ENCODE results near the gene RAB8B.

RAB8B gene

GRCh38 chr15:63157891-63158431 lies 31.4 kb upstream of the RAB8B start:
- Histone ChIP-seq H3K36me3 (ENCODE audit: control insufficient read depth in 2 of 2, insufficient read depth in 1 of 2, low read length in 2 of 2) (peaks cover 7 to 19% of the 10 kb centered on the region in 2 experiments), H3K27ac (ENCODE audit: extremely low read depth, low read depth, low read length) (peak overlapping the region; percentile 99), H3K4me3 (ENCODE audit: low read depth, low read length) (peak overlapping the region; percentile 79), H3K9me3 (ENCODE audit: control insufficient read depth, insufficient read depth, low read depth, low read length) (no peaks in the 10 kb centered on the region), H3K4me1 (ENCODE audit: control insufficient read depth, insufficient read depth, low read length) (no peaks in the 10 kb centered on the region)
- ChIA-PET CTCF (no interaction called here), POLR2A (interaction anchor here (0.5 to 1.5 kb wide), 10 partner anchors 8 to 1593 kb away, joined by 3 to 9 read pairs (median 4); partner anchors contain the start of genes APH1B and LACTB)
- TF ChIP-seq HOXA7 (CRISPR knock-in tag; IDR thresholded peaks at IDR 0.05; ENCODE audit: borderline replicate concordance) (no peak), ZNF600 (tag by site-specific recombination; IDR thresholded peaks at IDR 0.05) (no peak), ZNF121 (tag by site-specific recombination; IDR thresholded peaks at IDR 0.05) (0 out of 2 replicates have a peak, but pooled peaks have one; percentile 29), ZNF335 (tag by site-specific recombination; conservative IDR thresholded peaks at IDR 0.05) (peak; percentile 75), ZBTB17 (tag by site-specific recombination; IDR thresholded peaks at IDR 0.05) (peak; percentile 67)
- TF ChIP-seq, protein P1, sequence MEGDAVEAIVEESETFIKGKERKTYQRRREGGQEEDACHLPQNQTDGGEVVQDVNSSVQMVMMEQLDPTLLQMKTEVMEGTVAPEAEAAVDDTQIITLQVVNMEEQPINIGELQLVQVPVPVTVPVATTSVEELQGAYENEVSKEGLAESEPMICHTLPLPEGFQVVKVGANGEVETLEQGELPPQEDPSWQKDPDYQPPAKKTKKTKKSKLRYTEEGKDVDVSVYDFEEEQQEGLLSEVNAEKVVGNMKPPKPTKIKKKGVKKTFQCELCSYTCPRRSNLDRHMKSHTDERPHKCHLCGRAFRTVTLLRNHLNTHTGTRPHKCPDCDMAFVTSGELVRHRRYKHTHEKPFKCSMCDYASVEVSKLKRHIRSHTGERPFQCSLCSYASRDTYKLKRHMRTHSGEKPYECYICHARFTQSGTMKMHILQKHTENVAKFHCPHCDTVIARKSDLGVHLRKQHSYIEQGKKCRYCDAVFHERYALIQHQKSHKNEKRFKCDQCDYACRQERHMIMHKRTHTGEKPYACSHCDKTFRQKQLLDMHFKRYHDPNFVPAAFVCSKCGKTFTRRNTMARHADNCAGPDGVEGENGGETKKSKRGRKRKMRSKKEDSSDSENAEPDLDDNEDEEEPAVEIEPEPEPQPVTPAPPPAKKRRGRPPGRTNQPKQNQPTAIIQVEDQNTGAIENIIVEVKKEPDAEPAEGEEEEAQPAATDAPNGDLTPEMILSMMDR (tag by site-specific recombination; IDR thresholded peaks at IDR 0.05) = 0 out of 2 replicates have a peak, but pooled peaks have one; percentile 20
- TF ChIP-seq, protein P2, sequence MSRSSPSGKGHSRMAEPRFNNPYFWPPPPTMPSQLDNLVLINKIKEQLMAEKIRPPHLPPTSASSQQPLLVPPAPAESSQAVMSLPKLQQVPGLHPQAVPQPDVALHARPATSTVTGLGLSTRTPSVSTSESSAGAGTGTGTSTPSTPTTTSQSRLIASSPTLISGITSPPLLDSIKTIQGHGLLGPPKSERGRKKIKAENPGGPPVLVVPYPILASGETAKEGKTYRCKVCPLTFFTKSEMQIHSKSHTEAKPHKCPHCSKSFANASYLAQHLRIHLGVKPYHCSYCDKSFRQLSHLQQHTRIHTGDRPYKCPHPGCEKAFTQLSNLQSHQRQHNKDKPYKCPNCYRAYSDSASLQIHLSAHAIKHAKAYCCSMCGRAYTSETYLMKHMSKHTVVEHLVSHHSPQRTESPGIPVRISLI (tag by site-specific recombination; IDR thresholded peaks at IDR 0.05) = 0 out of 2 replicates have a peak, but pooled peaks have one; percentile 28

GRCh38 chr15:63160638-63161037 lies 28.8 kb upstream of the RAB8B start:
- POLR2A ChIA-PET = no interaction called here
- no peaks in the 10 kb centered on the region for H3K4me1 ChIP-seq (ENCODE audit: control insufficient read depth, insufficient read depth, low read length)
- CTCF ChIA-PET = no interaction called here
- no peak for TF ChIP-seq SCRT1 (tag by site-specific recombination; IDR thresholded peaks at IDR 0.05; ENCODE audit: borderline replicate concordance)
- TF ChIP-seq ZNF121 (tag by site-specific recombination; IDR thresholded peaks at IDR 0.05) = peak; percentile 60
- no peaks in the 10 kb centered on the region for H3K36me3 ChIP-seq (ENCODE audit: control insufficient read depth in 2 of 2, insufficient read depth in 1 of 2, low read length in 2 of 2)
- no peaks in the 10 kb centered on the region for H3K9me3 ChIP-seq (ENCODE audit: control insufficient read depth, insufficient read depth, low read depth, low read length)
- H3K27ac ChIP-seq (ENCODE audit: extremely low read depth, low read depth, low read length) = no peak overlapping the region
- no peak overlapping the region for H3K4me3 ChIP-seq (ENCODE audit: low read depth, low read length)

GRCh38 chr15:63163217-63163616 lies 26.2 kb upstream of the RAB8B start:
- Histone ChIP-seq H3K4me3 (ENCODE audit: low read depth, low read length) (no peak overlapping the region), H3K27ac (ENCODE audit: extremely low read depth, low read depth, low read length) (no peak overlapping the region), H3K36me3 (ENCODE audit: control insufficient read depth in 2 of 2, insufficient read depth in 1 of 2, low read length in 2 of 2) (no peaks in the 10 kb centered on the region), H3K4me1 (ENCODE audit: control insufficient read depth, insufficient read depth, low read length) (no peaks in the 10 kb centered on the region), H3K9me3 (ENCODE audit: control insufficient read depth, insufficient read depth, low read depth, low read length) (no peaks in the 10 kb centered on the region)
- ChIA-PET CTCF (no interaction called here), POLR2A (no interaction called here)
- no peak for TF ChIP-seq ZFP37 (tag by site-specific recombination; IDR thresholded peaks at IDR 0.05)
- TF ChIP-seq, protein P3, sequence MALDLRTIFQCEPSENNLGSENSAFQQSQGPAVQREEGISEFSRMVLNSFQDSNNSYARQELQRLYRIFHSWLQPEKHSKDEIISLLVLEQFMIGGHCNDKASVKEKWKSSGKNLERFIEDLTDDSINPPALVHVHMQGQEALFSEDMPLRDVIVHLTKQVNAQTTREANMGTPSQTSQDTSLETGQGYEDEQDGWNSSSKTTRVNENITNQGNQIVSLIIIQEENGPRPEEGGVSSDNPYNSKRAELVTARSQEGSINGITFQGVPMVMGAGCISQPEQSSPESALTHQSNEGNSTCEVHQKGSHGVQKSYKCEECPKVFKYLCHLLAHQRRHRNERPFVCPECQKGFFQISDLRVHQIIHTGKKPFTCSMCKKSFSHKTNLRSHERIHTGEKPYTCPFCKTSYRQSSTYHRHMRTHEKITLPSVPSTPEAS (tag by site-specific recombination; IDR thresholded peaks at IDR 0.05) = no peak
- TF ChIP-seq ZSCAN30 (tag by site-specific recombination; IDR thresholded peaks at IDR 0.05) = no peak
- no peak for TF ChIP-seq ZNF701 (tag by site-specific recombination; IDR thresholded peaks at IDR 0.05)
- TF ChIP-seq ZSCAN16 (tag by site-specific recombination; IDR thresholded peaks at IDR 0.05) = no peak
- no peak for TF ChIP-seq ZNF335 (tag by site-specific recombination; conservative IDR thresholded peaks at IDR 0.05)
- no peak for TF ChIP-seq WT1 (tag by site-specific recombination; IDR thresholded peaks at IDR 0.05)
- no peak for TF ChIP-seq ZNF549 (tag by site-specific recombination; IDR thresholded peaks at IDR 0.05)
- no peak for TF ChIP-seq ZBTB11 (tag by site-specific recombination; conservative IDR thresholded peaks at IDR 0.05; ENCODE audit: low read depth)
- no peak for TF ChIP-seq ZBTB26 (tag by site-specific recombination; optimal IDR thresholded peaks at IDR 0.05)
- no peak for TF ChIP-seq ZNF146 (tag by site-specific recombination; IDR thresholded peaks at IDR 0.05)
- no peak for TF ChIP-seq ZNF391 (tag by site-specific recombination; IDR thresholded peaks at IDR 0.05; ENCODE audit: borderline replicate concordance, low read depth)
- no peak for TF ChIP-seq ZBTB48 (tag by site-specific recombination; IDR thresholded peaks at IDR 0.05)
- no peak for TF ChIP-seq BCL11A (tag by site-specific recombination; IDR thresholded peaks at IDR 0.05; ENCODE audit: low read depth)
- TF ChIP-seq ZFP3 (tag by site-specific recombination; IDR thresholded peaks at IDR 0.05; ENCODE audit: low read depth) = no peak
- no peak for TF ChIP-seq ZNF266 (tag by site-specific recombination; IDR thresholded peaks at IDR 0.05; ENCODE audit: low read depth)
